ENCODE results near the gene NDUFAF2.

DNA sequence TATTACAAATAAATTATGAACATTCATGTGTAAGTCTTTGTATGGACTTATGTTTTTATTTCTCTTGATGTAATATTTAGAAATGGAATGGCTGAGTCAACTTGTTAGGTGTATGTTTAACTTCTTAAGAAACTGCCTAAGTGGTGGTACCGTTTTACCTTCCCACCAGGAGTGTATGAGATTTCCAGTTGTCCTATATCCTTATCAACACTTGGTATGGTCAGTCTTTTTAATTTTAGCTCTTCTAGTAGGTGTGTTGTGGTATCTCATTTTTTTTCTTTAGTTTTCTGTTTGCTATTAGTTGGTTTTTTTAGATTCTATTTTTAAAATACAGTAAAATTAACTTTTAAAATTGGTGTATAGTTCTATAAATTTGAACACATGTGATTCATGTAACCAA, 3.7 kb downstream of the NDUFAF2 start:
- no peak for TF ChIP-seq POLR2A (IDR thresholded peaks at IDR 0.05)
- TF ChIP-seq, protein P1, sequence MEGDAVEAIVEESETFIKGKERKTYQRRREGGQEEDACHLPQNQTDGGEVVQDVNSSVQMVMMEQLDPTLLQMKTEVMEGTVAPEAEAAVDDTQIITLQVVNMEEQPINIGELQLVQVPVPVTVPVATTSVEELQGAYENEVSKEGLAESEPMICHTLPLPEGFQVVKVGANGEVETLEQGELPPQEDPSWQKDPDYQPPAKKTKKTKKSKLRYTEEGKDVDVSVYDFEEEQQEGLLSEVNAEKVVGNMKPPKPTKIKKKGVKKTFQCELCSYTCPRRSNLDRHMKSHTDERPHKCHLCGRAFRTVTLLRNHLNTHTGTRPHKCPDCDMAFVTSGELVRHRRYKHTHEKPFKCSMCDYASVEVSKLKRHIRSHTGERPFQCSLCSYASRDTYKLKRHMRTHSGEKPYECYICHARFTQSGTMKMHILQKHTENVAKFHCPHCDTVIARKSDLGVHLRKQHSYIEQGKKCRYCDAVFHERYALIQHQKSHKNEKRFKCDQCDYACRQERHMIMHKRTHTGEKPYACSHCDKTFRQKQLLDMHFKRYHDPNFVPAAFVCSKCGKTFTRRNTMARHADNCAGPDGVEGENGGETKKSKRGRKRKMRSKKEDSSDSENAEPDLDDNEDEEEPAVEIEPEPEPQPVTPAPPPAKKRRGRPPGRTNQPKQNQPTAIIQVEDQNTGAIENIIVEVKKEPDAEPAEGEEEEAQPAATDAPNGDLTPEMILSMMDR (IDR thresholded peaks at IDR 0.05): no peak
- no peak for TF ChIP-seq POLR2AphosphoS5 (IDR thresholded peaks at IDR 0.05)

All from prostate gland (tissue), 2 donors.